ENCODE measurements around the gene LDB1.

LDB1 gene

DNA sequence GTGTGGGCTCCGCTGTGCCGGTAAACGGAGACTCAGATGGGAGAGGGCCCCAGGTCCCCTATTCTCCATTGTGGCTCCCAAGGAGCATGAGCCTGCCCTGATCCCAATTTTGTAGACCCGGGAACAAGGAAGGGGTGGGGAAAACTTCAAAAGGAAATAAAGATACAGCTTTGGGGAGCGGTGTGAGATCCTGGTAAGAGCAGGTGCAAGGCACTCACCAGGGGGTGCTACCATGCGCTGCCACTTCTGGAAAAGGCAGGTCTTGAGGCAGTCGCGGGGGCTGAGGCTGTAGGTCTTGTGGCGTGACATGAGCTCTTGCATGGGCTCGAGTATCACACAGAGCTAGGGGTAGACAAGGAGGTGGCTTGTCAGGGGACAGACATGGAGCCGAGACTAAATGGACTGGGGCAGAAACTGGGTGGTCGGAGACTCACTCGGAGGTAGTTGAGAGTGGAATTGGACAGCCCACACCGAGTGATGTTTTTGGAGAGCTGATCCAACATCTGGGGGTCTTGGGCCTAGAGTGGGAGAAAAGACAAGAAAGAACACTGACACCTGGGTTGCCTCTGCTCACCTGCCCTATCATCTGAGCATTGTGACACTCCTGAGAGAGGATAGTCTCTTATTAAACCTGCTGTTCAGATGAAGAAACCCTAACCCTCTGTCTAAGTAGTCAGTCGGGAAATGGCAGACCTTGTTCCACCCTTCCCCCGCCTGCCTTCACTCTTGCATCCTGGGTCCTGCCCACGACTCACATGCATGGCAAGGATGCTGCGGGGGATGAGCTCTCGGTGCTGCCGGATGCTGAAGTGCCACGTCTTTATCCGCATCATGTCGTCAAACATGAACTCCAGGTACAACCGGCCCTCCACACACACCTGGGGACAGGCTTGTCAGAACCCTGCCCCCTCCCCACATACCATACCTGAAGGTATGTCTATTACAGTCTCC is 10.7 kb downstream of the LDB1 start:
- TF ChIP-seq, protein P1, sequence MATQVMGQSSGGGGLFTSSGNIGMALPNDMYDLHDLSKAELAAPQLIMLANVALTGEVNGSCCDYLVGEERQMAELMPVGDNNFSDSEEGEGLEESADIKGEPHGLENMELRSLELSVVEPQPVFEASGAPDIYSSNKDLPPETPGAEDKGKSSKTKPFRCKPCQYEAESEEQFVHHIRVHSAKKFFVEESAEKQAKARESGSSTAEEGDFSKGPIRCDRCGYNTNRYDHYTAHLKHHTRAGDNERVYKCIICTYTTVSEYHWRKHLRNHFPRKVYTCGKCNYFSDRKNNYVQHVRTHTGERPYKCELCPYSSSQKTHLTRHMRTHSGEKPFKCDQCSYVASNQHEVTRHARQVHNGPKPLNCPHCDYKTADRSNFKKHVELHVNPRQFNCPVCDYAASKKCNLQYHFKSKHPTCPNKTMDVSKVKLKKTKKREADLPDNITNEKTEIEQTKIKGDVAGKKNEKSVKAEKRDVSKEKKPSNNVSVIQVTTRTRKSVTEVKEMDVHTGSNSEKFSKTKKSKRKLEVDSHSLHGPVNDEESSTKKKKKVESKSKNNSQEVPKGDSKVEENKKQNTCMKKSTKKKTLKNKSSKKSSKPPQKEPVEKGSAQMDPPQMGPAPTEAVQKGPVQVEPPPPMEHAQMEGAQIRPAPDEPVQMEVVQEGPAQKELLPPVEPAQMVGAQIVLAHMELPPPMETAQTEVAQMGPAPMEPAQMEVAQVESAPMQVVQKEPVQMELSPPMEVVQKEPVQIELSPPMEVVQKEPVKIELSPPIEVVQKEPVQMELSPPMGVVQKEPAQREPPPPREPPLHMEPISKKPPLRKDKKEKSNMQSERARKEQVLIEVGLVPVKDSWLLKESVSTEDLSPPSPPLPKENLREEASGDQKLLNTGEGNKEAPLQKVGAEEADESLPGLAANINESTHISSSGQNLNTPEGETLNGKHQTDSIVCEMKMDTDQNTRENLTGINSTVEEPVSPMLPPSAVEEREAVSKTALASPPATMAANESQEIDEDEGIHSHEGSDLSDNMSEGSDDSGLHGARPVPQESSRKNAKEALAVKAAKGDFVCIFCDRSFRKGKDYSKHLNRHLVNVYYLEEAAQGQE (IDR thresholded peaks at IDR 0.05; ENCODE audit: insufficient read depth in 1 of 2, low read depth in 2 of 2, low read length in 2 of 2) = no peak
- TF ChIP-seq TAF1 (IDR thresholded peaks at IDR 0.05; ENCODE audit: borderline replicate concordance, insufficient read depth, low read length) (no peak), SIN3A (IDR thresholded peaks at IDR 0.05; ENCODE audit: borderline replicate concordance, insufficient read depth, low read length) (no peak), FOXP2 (optimal IDR thresholded peaks at IDR 0.05; ENCODE audit: borderline replicate concordance, extremely low read depth, extremely low read length, insufficient read depth) (no peak), POLR2AphosphoS5 (IDR thresholded peaks at IDR 0.05; ENCODE audit: low read depth, low read length) (no peak)

DNA sequence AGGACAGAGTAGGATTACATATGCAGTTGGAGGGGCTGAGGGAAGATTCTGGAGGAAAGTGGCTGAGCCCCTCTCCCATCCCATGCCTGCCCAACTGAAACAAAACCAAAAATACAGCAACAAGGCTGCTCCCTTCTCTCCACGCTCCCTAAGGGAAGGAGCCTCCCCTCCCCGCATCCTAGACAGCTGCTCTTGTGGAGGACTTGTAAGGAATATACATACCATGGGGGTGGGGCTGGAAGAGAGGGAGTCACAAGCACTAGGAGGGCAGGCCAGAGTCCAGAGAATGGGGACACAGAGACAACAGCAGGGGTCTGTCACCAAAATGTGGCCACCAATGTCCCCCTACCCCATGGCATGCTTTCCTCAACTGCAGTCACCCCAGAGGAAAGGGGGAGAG is 13.2 kb downstream of the LDB1 start:
- no peak for TF ChIP-seq TAF1 (IDR thresholded peaks at IDR 0.05; ENCODE audit: borderline replicate concordance, insufficient read depth, low read length)
- TF ChIP-seq, protein P1 (IDR thresholded peaks at IDR 0.05; ENCODE audit: insufficient read depth in 1 of 2, low read depth in 2 of 2, low read length in 2 of 2) = no peak
- TF ChIP-seq FOXP2 (optimal IDR thresholded peaks at IDR 0.05; ENCODE audit: borderline replicate concordance, extremely low read depth, extremely low read length, insufficient read depth) = no peak
- TF ChIP-seq POLR2AphosphoS5 (IDR thresholded peaks at IDR 0.05; ENCODE audit: low read depth, low read length) = no peak
- TF ChIP-seq SIN3A (IDR thresholded peaks at IDR 0.05; ENCODE audit: borderline replicate concordance, insufficient read depth, low read length) = no peak

DNA sequence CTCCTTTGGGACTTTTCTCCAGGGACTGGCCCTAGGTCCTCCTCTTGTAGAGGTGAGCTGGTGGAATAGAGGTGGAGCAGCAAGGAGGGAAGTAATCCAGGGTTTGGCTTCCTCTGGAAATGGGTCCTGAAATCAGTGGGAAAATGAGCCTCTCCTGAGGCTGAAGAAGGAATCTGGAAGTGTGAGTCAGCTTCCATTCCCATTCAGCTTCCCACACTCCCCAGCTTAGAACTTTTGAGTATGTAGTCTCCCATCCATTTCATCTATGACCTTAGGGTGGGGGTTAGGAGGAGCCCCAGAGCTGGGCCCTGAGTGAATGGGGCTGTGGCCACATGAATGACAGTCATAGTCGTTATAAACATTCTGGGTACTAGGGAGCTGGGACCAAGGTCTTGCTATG is 17.7 kb downstream of the LDB1 start:
- TF ChIP-seq TAF1 (IDR thresholded peaks at IDR 0.05; ENCODE audit: borderline replicate concordance, insufficient read depth, low read length) = no peak

DNA sequence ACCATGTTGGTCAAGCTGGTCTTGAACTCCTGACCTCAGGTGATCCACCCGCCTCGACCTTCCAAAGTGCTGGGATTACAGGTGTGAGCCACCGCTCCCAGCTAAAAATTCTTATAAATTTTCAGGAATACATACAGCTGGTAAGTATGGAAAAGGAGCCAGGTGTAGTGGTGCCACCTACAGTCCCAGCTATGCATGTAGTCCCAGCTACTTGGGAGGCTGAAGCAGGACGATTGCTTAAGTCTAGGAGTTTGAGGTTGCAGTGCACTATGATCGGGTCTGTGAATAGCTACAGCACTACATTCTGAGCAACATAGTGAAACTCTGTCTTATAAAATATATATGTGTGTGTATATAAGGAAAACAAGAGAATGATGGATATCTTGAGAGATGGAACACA is 19.0 kb downstream of the LDB1 start:
- TF ChIP-seq POLR2AphosphoS5 (IDR thresholded peaks at IDR 0.05; ENCODE audit: low read depth, low read length) (no peak), FOXP2 (optimal IDR thresholded peaks at IDR 0.05; ENCODE audit: borderline replicate concordance, extremely low read depth, extremely low read length, insufficient read depth) (no peak), TAF1 (IDR thresholded peaks at IDR 0.05; ENCODE audit: borderline replicate concordance, insufficient read depth, low read length) (no peak), SIN3A (IDR thresholded peaks at IDR 0.05; ENCODE audit: borderline replicate concordance, insufficient read depth, low read length) (no peak)
- TF ChIP-seq, protein P1 (IDR thresholded peaks at IDR 0.05; ENCODE audit: insufficient read depth in 1 of 2, low read depth in 2 of 2, low read length in 2 of 2) = no peak

DNA sequence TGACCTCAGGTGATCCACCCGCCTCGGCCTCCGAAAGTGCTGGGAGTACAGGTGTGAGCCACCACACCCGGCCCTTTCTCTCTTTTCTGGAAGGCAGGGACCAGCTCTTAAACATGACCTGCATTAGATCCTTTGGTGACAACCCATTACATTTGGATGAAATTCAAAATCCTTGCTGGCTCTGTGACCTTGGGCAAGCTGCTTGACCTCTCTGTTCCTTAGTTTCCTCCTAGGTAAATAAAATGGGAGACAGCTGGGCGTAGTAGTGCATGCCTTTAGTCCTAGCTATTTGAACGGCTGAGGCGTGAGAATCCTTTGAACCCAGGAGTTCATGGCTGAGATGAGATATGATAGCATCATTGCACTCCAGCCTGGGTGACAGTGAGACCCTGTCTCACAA is 23.7 kb downstream of the LDB1 start:
- TF ChIP-seq, protein P1 (IDR thresholded peaks at IDR 0.05; ENCODE audit: insufficient read depth in 1 of 2, low read depth in 2 of 2, low read length in 2 of 2) = no peak
- TF ChIP-seq TAF1 (IDR thresholded peaks at IDR 0.05; ENCODE audit: borderline replicate concordance, insufficient read depth, low read length) (no peak), SIN3A (IDR thresholded peaks at IDR 0.05; ENCODE audit: borderline replicate concordance, insufficient read depth, low read length) (no peak), POLR2AphosphoS5 (IDR thresholded peaks at IDR 0.05; ENCODE audit: low read depth, low read length) (no peak), FOXP2 (optimal IDR thresholded peaks at IDR 0.05; ENCODE audit: borderline replicate concordance, extremely low read depth, extremely low read length, insufficient read depth) (no peak)
